ENCODE data around the gene FHL5.
"Not testable (repeated sequence)": the region's sequence is repeated elsewhere in the genome, so short reads cannot be mapped to it uniquely, and the experiment has no call there.

Gene FHL5

DNA sequence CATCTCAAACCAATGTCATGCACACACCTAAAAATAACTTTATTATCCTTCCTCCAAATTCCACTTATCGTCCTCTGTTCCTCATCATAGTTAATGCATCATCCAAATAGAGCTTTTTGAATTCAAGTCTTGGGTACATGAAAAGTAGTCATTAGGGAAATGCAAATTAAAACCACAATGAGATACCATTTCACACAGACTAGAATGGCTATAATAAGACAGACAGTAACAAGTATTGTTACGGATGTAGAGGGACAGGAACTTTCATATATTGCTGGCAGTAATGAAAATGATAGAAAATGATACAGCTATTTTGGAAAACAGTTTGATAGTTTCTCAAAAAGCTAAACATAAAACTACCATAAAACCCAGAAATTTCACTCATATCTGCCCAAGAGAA is 59.1 kb downstream of the FHL5 start:
- DNase-seq (ENCODE audit: low read depth), result no peak
- H3K4me3 ChIP-seq (replicated peaks; ENCODE audit: low read depth, low read length), result no peak overlapping the region
- TF ChIP-seq, protein P1, sequence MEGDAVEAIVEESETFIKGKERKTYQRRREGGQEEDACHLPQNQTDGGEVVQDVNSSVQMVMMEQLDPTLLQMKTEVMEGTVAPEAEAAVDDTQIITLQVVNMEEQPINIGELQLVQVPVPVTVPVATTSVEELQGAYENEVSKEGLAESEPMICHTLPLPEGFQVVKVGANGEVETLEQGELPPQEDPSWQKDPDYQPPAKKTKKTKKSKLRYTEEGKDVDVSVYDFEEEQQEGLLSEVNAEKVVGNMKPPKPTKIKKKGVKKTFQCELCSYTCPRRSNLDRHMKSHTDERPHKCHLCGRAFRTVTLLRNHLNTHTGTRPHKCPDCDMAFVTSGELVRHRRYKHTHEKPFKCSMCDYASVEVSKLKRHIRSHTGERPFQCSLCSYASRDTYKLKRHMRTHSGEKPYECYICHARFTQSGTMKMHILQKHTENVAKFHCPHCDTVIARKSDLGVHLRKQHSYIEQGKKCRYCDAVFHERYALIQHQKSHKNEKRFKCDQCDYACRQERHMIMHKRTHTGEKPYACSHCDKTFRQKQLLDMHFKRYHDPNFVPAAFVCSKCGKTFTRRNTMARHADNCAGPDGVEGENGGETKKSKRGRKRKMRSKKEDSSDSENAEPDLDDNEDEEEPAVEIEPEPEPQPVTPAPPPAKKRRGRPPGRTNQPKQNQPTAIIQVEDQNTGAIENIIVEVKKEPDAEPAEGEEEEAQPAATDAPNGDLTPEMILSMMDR (IDR thresholded peaks at IDR 0.05; ENCODE audit: low read length, missing control alignments), result no peak

DNA sequence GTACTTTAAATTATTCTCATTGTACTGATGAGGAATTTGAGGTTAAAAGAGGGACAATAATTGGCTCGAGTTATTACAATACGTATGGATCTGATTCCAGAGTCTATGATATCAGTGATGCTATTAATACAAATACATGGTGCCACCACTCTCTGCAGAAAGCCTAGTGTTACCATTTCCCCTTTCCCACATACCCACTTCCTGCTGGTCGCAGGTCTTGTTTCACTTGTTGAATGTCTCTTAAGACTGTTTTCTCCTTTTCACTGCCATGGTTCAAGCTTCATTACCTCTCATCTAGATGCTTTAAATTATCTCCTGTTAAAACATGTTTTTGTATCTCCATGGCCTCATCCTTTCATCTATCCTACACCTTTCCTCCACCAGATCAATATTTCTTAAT is 62.0 kb downstream of the FHL5 start:
- TF ChIP-seq, protein P1 (IDR thresholded peaks at IDR 0.05; ENCODE audit: low read length, missing control alignments), result no peak
- no peak for DNase-seq (ENCODE audit: low read depth)
- H3K4me3 ChIP-seq (replicated peaks; ENCODE audit: low read depth, low read length), result no peak overlapping the region

DNA sequence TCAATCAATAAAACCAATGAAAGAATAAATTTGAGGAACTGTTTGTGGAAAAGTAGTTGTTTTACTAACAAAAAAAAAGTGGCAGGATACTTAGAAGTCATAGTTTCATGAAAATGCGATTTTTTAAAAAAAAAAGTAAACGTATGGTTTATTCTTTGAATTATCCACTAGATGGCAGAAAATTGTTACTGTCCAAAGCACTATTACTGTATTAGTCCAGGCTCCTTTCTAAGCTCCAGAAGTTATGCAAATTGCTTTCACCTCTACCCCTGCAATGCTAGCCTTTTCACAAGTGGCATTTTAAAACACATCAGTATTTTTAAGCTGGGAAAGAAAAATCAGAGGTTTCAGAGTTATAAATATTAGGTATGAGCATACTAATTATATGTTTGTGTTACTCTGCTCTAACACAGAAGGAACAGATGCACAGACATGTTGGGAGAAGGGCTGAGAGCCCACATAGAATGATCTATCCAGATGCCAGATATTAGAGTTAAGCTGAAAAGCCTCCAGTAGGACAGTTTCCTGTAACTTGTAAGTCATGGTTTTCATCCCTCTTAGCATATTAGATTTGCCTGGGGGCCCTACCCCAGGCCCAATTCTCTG is 63.9 kb downstream of the FHL5 start:
- TF ChIP-seq, protein P1 (IDR thresholded peaks at IDR 0.05; ENCODE audit: low read length, missing control alignments), result peak; percentile 32
- no peak overlapping the region for H3K4me3 ChIP-seq (replicated peaks; ENCODE audit: low read depth, low read length)
- peak; percentile 63 for DNase-seq (ENCODE audit: low read depth)

DNA sequence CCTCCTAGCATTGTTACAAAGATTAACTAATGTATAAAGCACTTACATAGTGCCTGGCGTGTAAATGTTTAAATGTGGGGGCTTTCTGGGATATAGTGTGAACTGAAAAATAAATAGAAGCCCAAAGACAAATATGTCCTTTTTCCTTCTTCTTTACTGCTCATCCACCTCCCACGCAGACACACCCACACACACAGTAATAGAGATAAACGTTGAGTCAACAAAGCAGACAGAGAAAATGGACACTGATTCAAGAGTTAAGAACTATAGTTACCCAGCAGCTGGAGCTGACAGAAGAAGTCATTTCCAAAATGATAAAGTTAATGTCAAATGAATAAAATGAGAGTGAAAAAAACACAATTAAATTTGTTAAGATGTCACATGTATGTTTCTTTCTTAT is 68.3 kb downstream of the FHL5 start:
- H3K4me3 ChIP-seq (replicated peaks; ENCODE audit: low read depth, low read length), result no peak overlapping the region

DNA sequence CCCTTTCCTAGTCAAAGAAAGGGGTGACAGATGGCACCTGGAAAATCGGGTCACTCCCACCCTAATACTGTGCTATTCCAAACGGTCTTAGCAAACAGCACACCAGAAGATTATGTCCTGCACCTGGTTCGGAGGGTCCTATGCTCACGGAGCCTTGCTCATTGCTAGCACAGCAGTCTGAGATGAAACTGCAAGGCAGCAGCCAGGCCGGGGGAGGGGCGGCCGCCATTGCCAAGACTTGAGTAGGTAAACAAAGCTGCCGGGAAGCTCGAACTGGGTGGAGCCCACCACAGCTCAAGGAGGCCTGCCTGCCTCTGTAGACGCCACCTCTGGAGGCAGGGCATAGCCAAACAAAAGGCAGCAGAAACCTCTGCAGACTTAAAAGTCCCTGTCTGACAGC is 75.1 kb downstream of the FHL5 start:
- DNase-seq (ENCODE audit: low read depth); H3K4me3 ChIP-seq (replicated peaks; ENCODE audit: low read depth, low read length): not testable (repeated sequence)

More for the DNA sequence above, 68.3 kb downstream of the FHL5 start:
- TF ChIP-seq, protein P1 (IDR thresholded peaks at IDR 0.05; ENCODE audit: low read length, missing control alignments), result no peak
- peak; percentile 8 for DNase-seq (ENCODE audit: low read depth)

DNA sequence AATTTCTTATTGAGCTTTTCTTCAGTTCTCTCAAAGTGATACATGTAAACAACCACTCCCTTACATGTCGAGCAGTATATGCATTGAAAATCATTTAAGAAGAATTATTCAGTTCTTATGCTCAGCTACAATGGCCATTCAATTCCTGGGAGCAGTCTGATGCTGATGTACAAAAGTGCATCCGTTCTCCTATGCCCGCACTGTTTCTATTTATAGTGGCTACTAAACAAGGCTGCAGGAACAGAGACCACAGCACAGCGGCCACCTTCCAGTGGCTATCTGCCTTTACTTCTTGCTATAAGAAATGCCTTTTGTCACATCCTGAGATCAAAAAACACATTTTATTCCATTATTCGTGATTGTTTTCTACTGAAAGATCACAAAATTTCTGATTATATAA is 82.2 kb downstream of the FHL5 start:
- TF ChIP-seq, protein P1 (IDR thresholded peaks at IDR 0.05; ENCODE audit: low read length, missing control alignments), result no peak
- no peak overlapping the region for H3K4me3 ChIP-seq (replicated peaks; ENCODE audit: low read depth, low read length)
- DNase-seq (ENCODE audit: low read depth), result no peak

DNA sequence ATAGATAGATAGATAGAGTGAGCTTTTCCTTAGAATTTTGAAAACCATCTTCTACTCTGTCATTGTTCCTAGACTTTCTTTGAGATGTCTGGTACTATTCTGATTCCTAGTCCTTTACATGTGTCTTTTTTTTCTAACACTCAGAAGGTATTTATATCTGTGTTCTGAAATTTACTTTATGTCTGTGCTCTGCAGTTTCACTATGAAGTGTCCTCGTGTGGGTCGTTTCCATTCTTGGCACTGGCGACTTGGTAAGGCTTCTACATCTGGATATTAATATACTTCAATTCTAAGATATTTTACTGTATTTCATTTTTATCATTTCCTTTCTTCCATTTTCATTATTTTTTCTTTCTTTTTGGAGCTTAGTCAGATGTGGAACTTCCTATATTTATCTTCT is 87.0 kb downstream of the FHL5 start:
- TF ChIP-seq, protein P1 (IDR thresholded peaks at IDR 0.05; ENCODE audit: low read length, missing control alignments), result no peak
- DNase-seq (ENCODE audit: low read depth), result no peak
- no peak overlapping the region for H3K4me3 ChIP-seq (replicated peaks; ENCODE audit: low read depth, low read length)
